ENCODE results near the gene OR52N1. TPM values are rescaled to one million over a fixed set of nuclear protein-coding genes. Genes with fewer than 3 reads are reported as not detected.

OR52N1 gene
- not detected in 5 replicates for total RNA-seq (2022; extraction: Qiagen RNA extraction)

GRCh38 chr11:5791165-5791564, at the start of gene OR52N1:
Gene OR52N1, minus strand, starts transcription at chr11:5791265. Its CDS starts 2,449 bp downstream, at chr11:5788816.

DNA sequence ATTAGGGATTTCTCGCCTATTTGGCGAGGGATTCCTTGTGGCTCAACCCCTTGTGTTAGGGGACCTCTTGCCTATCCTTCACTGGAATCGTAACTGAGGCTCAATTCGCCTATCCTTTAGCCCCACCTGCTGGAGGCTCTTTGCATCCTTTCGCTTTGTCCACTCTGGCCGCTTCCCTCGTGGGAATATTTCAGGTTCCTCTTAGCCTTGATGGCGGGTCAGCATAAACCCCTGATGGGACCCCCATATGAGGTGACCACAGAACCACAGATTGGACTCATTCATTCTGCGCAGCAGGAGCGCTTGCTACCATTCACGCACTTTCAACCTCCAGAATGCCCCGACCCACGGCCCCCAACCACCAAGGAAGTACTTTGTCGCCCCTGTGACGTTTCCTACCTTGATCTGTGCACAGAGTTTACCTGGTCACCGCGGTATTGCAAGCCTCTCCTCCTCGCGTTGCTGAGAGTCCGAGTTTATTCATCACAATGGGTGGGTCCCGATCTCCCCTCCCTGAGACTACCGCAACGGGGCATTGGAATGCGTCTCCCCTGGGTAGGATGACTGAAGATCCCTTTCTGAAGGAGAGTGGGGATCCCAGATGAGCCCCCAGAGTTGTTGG, 17.5 kb upstream of the OR52N1 start, which contains the start of gene OR52N2:
OR52N2 (plus strand) TSS at position 425 of the 622 bp plus-strand sequence. CDS start 11,412 bp downstream, outside the sequence.

GRCh38 chr11:5783255-5783654, 7.8 kb downstream of the OR52N1 start, which contains the start of gene OR52N5:
Gene OR52N5, minus strand, starts transcription at chr11:5783355. Its CDS starts 4,721 bp downstream, at chr11:5778634.

DNA sequence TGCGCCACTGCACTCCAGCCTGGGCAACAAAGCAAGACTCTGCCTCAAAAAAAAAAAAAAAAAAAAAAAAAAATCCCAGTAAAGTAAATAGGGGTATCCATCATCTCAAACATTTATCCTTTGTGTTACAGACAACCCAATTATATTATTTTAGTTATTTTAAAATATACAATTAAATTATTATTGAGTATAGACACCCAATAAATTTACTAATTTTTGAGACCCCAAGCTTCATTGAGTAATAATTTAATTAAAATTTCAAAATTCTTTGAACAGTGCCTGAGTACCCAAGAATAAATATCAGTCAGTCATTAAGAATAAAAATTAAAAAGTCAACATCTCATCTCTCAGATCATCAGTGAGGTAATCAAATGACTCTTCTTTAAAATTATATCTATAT, 37.1 kb downstream of the OR52N1 start, which contains the start of gene OR52N4:
OR52N4 (plus strand) TSS at position 301 of the 400 bp plus-strand sequence. CDS start 498 bp downstream, outside the sequence.

Other genes starting within 250 kb of the OR52N1 start
- not detected in 5 replicates for gene OR52H1, start 242.7 kb downstream of the OR52N1 start, total RNA-seq (2022; extraction: Qiagen RNA extraction)
- not detected in 5 replicates for gene OR52B6, start 210.4 kb downstream of the OR52N1 start, total RNA-seq (2022; extraction: Qiagen RNA extraction)
- gene TRIM6, start 194.6 kb downstream of the OR52N1 start, total RNA-seq (2022; extraction: Qiagen RNA extraction): 6.9 to 8.3 TPM (median 7.6 TPM) in 5 replicates
- gene TRIM34, start 166.3 kb downstream of the OR52N1 start, total RNA-seq (2022; extraction: Qiagen RNA extraction): 2.3 to 3.6 TPM (median 2.9 TPM) in 5 replicates
- 8.6 to 11.8 TPM (median 9.6 TPM) in 5 replicates for gene TRIM5, start 106.2 kb downstream of the OR52N1 start, total RNA-seq (2022; extraction: Qiagen RNA extraction)
- gene TRIM22, start 101.5 kb downstream of the OR52N1 start, total RNA-seq (2022; extraction: Qiagen RNA extraction): 0.60 to 1.8 TPM (median 1.1 TPM) in 5 replicates
- gene OR56B1, start 54.8 kb downstream of the OR52N1 start, total RNA-seq (2022; extraction: Qiagen RNA extraction): not detected in 5 replicates
- not detected in 5 replicates for gene OR52N4, start 37.0 kb downstream of the OR52N1 start, total RNA-seq (2022; extraction: Qiagen RNA extraction)
- not detected in 5 replicates for gene OR52N5, start 7.9 kb downstream of the OR52N1 start, total RNA-seq (2022; extraction: Qiagen RNA extraction)
- not detected in 5 replicates for gene OR52N2, start 17.7 kb upstream of the OR52N1 start, total RNA-seq (2022; extraction: Qiagen RNA extraction)
- not detected in 5 replicates for gene OR52E6, start 50.6 kb upstream of the OR52N1 start, total RNA-seq (2022; extraction: Qiagen RNA extraction)
- gene OR52E8, start 66.4 kb upstream of the OR52N1 start, total RNA-seq (2022; extraction: Qiagen RNA extraction): not detected in 5 replicates
- gene OR52E4, start 89.4 kb upstream of the OR52N1 start, total RNA-seq (2022; extraction: Qiagen RNA extraction): not detected in 5 replicates
- not detected in 5 replicates for gene OR52E5, start 101.9 kb upstream of the OR52N1 start, total RNA-seq (2022; extraction: Qiagen RNA extraction)
- gene OR56A3, start 151.0 kb upstream of the OR52N1 start, total RNA-seq (2022; extraction: Qiagen RNA extraction): not detected in 5 replicates
- not detected in 5 replicates for gene OR56A5, start 177.2 kb upstream of the OR52N1 start, total RNA-seq (2022; extraction: Qiagen RNA extraction)
- not detected in 5 replicates for gene OR52L1, start 195.7 kb upstream of the OR52N1 start, total RNA-seq (2022; extraction: Qiagen RNA extraction)
- not detected in 5 replicates for gene OR56A4, start 215.7 kb upstream of the OR52N1 start, total RNA-seq (2022; extraction: Qiagen RNA extraction)
- not detected in 5 replicates for gene OR56A1, start 239.5 kb upstream of the OR52N1 start, total RNA-seq (2022; extraction: Qiagen RNA extraction)